GM18951 (cell line): Measurements from ENCODE around the gene TNFRSF13B.
"Not testable (repeated sequence)": the region's sequence is repeated elsewhere in the genome, so short reads cannot be mapped to it uniquely, and the experiment has no call there.

Source experiments
- POLR2A ChIP-seq: IDR thresholded peaks from 4 replicates; pipeline ENCODE4 v1.6.1; 2011; ENCODE audit warnings: mild to moderate bottlenecking; ENCODE audit not compliant: insufficient read length, insufficient read depth; ENCODE audit errors: extremely low read depth
- in situ Hi-C: fragments of 300-500 bp; cut with MboI; formaldehyde crosslinking; loops from one replicate; pipeline ENCODE4 v1.12.0; 2022; ENCODE audit warnings: low sequenced_read_pairs, mixed read lengths, inconsistent platforms; ENCODE audit not compliant: unreplicated experiment

TNFRSF13B gene

GRCh38 chr17:16969931-16970906 lies 1.7 kb downstream of the TNFRSF13B start:
- TF ChIP-seq POLR2A: peak; percentile 77
- in situ Hi-C loops: no loop called here

- no peak for TF ChIP-seq POLR2A
- in situ Hi-C loops: no loop called here
Measured at GRCh38 chr17:16968786-16969185, 3.1 kb downstream of the TNFRSF13B start.

- TF ChIP-seq POLR2A: peak; percentile 17
- in situ Hi-C loops: no loop called here
Measured at GRCh38 chr17:16962804-16963203, 9.1 kb downstream of the TNFRSF13B start.

- no peak for TF ChIP-seq POLR2A
- in situ Hi-C loops: no loop called here
Measured at GRCh38 chr17:16961792-16962191, 10.1 kb downstream of the TNFRSF13B start.

DNA sequence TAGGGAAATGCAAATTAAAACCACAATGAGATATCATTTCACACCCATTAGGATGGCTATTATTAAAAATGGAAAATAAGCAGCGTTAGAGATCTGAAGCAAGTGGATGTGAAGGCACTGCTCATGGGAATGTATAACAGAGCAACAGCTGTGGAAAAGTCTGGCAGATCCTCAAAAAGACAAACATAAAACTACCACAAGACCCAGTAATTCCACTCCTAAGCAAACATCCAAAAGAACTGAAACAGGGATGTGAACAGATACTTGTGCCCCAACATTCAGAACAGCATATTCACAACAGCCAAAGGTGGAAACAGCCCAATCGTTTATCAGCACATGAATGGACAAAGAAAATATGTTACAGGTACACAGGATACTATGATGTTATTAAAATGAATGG lies 10.9 kb downstream of the TNFRSF13B start:
- in situ Hi-C loops: not testable (repeated sequence)

GRCh38 chr17:16955011-16955410 lies 16.9 kb downstream of the TNFRSF13B start:
- in situ Hi-C loops: not testable (repeated sequence)

DNA sequence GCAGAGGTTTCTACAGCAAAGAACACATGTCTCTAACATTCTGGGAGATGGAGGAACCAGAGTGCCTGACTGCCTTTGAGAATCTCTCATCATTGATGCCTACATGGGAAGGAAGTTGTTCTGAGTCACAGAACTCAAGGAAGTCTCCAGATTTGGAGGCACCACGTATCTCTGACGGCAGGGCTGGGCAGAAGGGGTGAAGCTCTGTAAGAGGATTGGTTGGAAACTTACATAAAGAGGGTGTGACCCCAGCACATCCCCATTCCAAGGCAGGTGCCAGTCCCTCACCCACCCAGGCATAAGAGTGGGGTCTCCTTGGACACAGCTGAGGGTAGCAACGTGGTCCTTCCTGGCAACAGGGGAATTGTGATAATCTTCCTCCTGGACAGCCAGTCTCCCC lies 17.4 kb downstream of the TNFRSF13B start:
- in situ Hi-C loops: no loop called here
- no peak for TF ChIP-seq POLR2A

- in situ Hi-C loops: no loop called here
Measured at GRCh38 chr17:16953841-16954240, 18.1 kb downstream of the TNFRSF13B start.

GRCh38 chr17:16953347-16953746 lies 18.6 kb downstream of the TNFRSF13B start:
- no peak for TF ChIP-seq POLR2A
- in situ Hi-C loops: no loop called here

More at GRCh38 chr17:16953841-16954240, 18.1 kb downstream of the TNFRSF13B start:
- TF ChIP-seq POLR2A: no peak

GRCh38 chr17:16952401-16952800 lies 19.5 kb downstream of the TNFRSF13B start:
- in situ Hi-C loops: no loop called here

GRCh38 chr17:16950488-16950887 lies 21.4 kb downstream of the TNFRSF13B start:
- in situ Hi-C loops: no loop called here

More at GRCh38 chr17:16952401-16952800, 19.5 kb downstream of the TNFRSF13B start:
- peak; percentile 29 for TF ChIP-seq POLR2A

DNA sequence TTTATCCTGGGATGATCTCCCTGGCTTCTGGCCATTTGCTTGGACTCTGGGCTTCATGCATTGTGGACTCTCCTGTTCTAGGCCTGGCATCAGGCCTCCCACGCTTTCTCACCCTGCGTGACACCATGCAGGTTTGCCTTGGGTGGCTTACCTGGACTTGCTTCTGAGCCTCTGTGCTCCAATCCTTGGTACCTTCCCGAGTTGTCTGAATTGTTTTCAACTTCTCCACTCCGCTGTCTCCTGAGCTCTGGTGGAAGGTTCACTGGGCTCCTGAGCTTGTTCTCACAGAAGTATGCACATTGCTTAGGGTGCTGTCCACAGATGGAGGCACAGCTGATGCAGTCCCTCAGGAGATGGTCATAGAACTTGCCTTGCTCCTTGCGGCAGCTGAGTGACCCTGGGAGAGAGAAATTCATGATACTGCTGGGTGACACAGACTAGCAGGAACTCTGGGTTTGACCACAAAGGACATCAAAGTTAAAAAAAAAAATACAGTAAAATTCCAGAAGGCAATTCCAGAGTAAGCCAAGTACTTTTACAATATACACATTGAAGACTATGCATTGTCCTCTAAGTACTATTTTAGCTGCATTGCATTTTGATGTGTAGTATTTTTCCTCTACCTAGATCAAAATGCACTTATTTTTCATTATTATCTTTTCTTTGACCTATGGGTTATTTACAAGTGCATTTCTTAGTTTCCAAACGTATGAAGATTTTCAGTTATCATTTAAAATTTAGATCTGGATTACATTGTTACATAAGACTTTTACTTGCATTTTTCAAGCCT lies 23.1 kb downstream of the TNFRSF13B start:
- in situ Hi-C loops: no loop called here
- no peak for TF ChIP-seq POLR2A

More at GRCh38 chr17:16950488-16950887, 21.4 kb downstream of the TNFRSF13B start:
- TF ChIP-seq POLR2A: peak; percentile 18

DNA sequence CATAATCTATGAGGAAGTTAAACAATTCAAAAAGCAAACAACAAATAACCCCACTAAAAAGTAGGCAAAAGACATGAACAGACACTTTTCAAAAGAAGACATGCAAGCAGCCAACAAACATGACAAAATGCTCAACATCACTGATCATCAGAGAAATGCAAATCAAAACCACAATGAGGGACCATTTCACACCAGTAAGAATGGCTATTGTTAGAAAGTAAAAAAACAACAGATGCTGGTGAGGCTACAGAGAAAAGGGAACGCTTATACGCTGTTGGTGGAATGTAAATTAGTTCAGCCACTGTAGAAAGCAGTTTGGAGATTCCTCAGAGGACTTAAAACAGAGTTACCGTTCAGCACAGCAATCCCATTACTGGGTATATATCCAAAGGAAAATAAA lies 24.4 kb downstream of the TNFRSF13B start:
- no peak for TF ChIP-seq POLR2A
- in situ Hi-C loops: no loop called here
